ENCODE results near the gene SLC7A8. TPM values are rescaled to one million over a fixed set of nuclear protein-coding genes. Genes with fewer than 3 reads are reported as not detected.

SLC7A8 gene
- total RNA-seq, 2 experiments from 2014 or later, result 1.5 to 1.9 TPM

- Mint-ChIP-seq H3K4me1 (ENCODE audit: low read depth) (no peaks in the 10 kb centered on the region), H3K4me3 (no peak overlapping the region), H3K27me3 (no peaks in the 10 kb centered on the region), H3K9me3 (no peaks in the 10 kb centered on the region), H3K36me3 (ENCODE audit: low read depth) (no peaks in the 10 kb centered on the region), H3K27ac (no peak overlapping the region)
- POLR2A ChIA-PET, result no interaction called here
- DNase-seq, result no peak
- no peak for ATAC-seq
- TF ChIP-seq, protein P1, sequence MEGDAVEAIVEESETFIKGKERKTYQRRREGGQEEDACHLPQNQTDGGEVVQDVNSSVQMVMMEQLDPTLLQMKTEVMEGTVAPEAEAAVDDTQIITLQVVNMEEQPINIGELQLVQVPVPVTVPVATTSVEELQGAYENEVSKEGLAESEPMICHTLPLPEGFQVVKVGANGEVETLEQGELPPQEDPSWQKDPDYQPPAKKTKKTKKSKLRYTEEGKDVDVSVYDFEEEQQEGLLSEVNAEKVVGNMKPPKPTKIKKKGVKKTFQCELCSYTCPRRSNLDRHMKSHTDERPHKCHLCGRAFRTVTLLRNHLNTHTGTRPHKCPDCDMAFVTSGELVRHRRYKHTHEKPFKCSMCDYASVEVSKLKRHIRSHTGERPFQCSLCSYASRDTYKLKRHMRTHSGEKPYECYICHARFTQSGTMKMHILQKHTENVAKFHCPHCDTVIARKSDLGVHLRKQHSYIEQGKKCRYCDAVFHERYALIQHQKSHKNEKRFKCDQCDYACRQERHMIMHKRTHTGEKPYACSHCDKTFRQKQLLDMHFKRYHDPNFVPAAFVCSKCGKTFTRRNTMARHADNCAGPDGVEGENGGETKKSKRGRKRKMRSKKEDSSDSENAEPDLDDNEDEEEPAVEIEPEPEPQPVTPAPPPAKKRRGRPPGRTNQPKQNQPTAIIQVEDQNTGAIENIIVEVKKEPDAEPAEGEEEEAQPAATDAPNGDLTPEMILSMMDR (IDR thresholded peaks at IDR 0.05), result no peak
- intact Hi-C loops (cut with micrococcal nuclease), result no loop called here
- CTCF ChIA-PET, result interaction anchor here (2.9 kb wide), 1 partner anchor 11 kb away, joined by 21 read pairs; no protein-coding TSS in a partner anchor
These were observed 52.0 kb downstream of the SLC7A8 start for GRCh38 chr14:23131482-23131881.

DNA sequence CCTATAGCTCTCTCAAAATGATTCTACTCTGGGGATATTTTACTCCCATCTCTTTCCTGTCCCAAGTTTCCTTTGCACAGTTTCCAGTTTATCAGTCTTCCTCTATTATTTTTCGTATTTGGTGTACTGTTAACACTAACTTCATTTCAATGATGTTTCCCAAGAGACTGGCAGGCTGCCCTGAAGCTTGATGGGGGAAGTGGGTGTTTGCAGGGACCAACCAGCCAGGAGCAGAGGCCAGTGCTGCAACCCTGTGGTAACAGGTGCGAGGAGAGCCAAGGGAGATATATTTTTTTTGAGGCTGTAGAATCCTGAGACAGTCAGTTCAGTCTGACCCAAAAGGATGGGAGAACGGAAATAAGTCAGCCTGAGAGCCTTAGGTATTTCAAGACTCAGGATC, 52.6 kb downstream of the SLC7A8 start:
- intact Hi-C loops (cut with micrococcal nuclease), result no loop called here
- TF ChIP-seq, protein P1 (IDR thresholded peaks at IDR 0.05), result no peak
- ChIA-PET CTCF (interaction anchor here (1.0 to 13.3 kb wide), 5 partner anchors 9 to 156 kb away, joined by 4 to 290 read pairs (median 5); partner anchors contain the start of genes CEBPE, HOMEZ and SLC7A8), POLR2A (no interaction called here)
- no peak overlapping the region for H3K4me3 Mint-ChIP-seq
- H3K27ac Mint-ChIP-seq, result no peak overlapping the region
- no peaks in the 10 kb centered on the region for H3K27me3 Mint-ChIP-seq
- DNase-seq, result no peak
- H3K4me1 Mint-ChIP-seq (ENCODE audit: low read depth), result no peaks in the 10 kb centered on the region
- H3K36me3 Mint-ChIP-seq (ENCODE audit: low read depth), result no peaks in the 10 kb centered on the region
- no peaks in the 10 kb centered on the region for H3K9me3 Mint-ChIP-seq
- ATAC-seq, result no peak

DNA sequence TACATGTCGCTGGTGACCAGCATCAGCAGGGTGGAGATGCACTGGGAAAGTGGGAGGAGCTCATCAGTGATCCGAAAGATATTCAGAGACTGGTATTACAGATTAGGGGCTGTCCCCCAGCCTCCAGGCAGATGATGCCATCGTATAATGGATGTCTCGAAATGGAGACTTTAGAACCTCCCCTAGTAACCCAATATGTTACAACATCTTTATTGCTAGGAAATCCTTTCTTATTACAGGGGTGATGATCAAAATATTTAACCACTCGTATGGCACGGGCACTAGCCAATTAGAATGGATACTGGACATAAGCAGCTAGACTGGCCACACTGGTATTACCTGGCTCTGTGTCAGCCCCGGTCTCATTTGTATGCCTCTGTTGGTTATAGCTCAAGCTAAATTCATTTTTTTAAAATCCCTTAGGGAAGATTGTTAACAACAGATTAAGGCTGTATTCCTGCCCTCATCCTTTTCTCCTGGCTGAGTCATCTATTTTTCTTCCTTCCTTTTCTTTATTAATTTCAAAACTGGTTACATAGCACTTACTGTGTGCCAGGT, 53.6 kb downstream of the SLC7A8 start:
- Mint-ChIP-seq H3K4me3 (no peak overlapping the region), H3K27me3 (no peaks in the 10 kb centered on the region), H3K4me1 (ENCODE audit: low read depth) (no peaks in the 10 kb centered on the region), H3K36me3 (ENCODE audit: low read depth) (no peaks in the 10 kb centered on the region), H3K27ac (no peak overlapping the region), H3K9me3 (no peaks in the 10 kb centered on the region)
- DNase-seq (no peak), ATAC-seq (no peak)
- POLR2A ChIA-PET, result interaction anchor here (1.2 kb wide), 1 partner anchor 8 kb away, joined by 3 read pairs; no protein-coding TSS in a partner anchor
- CTCF ChIA-PET, result interaction anchor here (1.0 to 13.3 kb wide), 7 partner anchors 8 to 157 kb away, joined by 3 to 290 read pairs (median 4); partner anchors contain the start of genes CEBPE, HOMEZ and SLC7A8
- TF ChIP-seq, protein P1 (IDR thresholded peaks at IDR 0.05), result no peak
- intact Hi-C loops (cut with micrococcal nuclease), result loop anchor here (2.0 kb wide), 1 partner anchor 53 kb away; the partner anchor contains the start of gene SLC7A8

GRCh38 chr14:23128969-23129758, 54.3 kb downstream of the SLC7A8 start:
- H3K4me1 Mint-ChIP-seq (ENCODE audit: low read depth), result no peaks in the 10 kb centered on the region
- intact Hi-C loops (cut with micrococcal nuclease), result loop anchor here (2.0 kb wide), 1 partner anchor 54 kb away; the partner anchor contains the start of gene SLC7A8
- TF ChIP-seq, protein P1 (IDR thresholded peaks at IDR 0.05), result no peak
- H3K27ac Mint-ChIP-seq, result no peak overlapping the region
- POLR2A ChIA-PET, result interaction anchor here (1.2 kb wide), 1 partner anchor 9 kb away, joined by 3 read pairs; no protein-coding TSS in a partner anchor
- H3K27me3 Mint-ChIP-seq, result no peaks in the 10 kb centered on the region
- ATAC-seq (no peak), DNase-seq (no peak)
- H3K4me3 Mint-ChIP-seq, result no peak overlapping the region
- no peaks in the 10 kb centered on the region for H3K9me3 Mint-ChIP-seq
- CTCF ChIA-PET, result interaction anchor here (1.1 to 13.3 kb wide), 5 partner anchors 8 to 74 kb away, joined by 3 to 290 read pairs (median 5); partner anchors contain the start of gene SLC7A8
- no peaks in the 10 kb centered on the region for H3K36me3 Mint-ChIP-seq (ENCODE audit: low read depth)
